ENCODE measurements around the gene SH3GL3.

The SH3GL3 gene

GRCh38 chr15:83631534-83631933 is 184.4 kb downstream of the SH3GL3 start:
- no peak for DNase-seq

GRCh38 chr15:83643201-83643600 is 196.1 kb downstream of the SH3GL3 start:
- DNase-seq = no peak

- no peak for DNase-seq
Observed at GRCh38 chr15:83644439-83644838, 197.3 kb downstream of the SH3GL3 start.

GRCh38 chr15:83650831-83651230 is 203.7 kb downstream of the SH3GL3 start:
- DNase-seq = no peak

- DNase-seq = no peak
Observed at GRCh38 chr15:83651541-83651940, 204.4 kb downstream of the SH3GL3 start.

GRCh38 chr15:83652626-83653204 is 205.6 kb downstream of the SH3GL3 start:
- DNase-seq = no peak

GRCh38 chr15:83653288-83653638 is 206.1 kb downstream of the SH3GL3 start:
- no peak for DNase-seq

- no peak for DNase-seq
Observed at GRCh38 chr15:83653639-83654378, 206.7 kb downstream of the SH3GL3 start, which contains the start of gene ADAMTSL3. TSS of gene ADAMTSL3 (plus strand) at chr15:83654123. CDS start at chr15:83655762, 1,639 bp downstream.

- DNase-seq = no peak
Observed at GRCh38 chr15:83654379-83655236, 207.5 kb downstream of the SH3GL3 start.

- no peak for DNase-seq
Observed at GRCh38 chr15:83655237-83655616, 208.1 kb downstream of the SH3GL3 start.

- no peak for DNase-seq
Observed at GRCh38 chr15:83656192-83656591, 209.1 kb downstream of the SH3GL3 start.

- DNase-seq = no peak
Observed at GRCh38 chr15:83656943-83657528, 209.9 kb downstream of the SH3GL3 start.

- DNase-seq = no peak
Observed at GRCh38 chr15:83657549-83657948, 210.4 kb downstream of the SH3GL3 start.

GRCh38 chr15:83658430-83659416 is 211.6 kb downstream of the SH3GL3 start:
- no peak for DNase-seq

GRCh38 chr15:83659417-83659812 is 212.3 kb downstream of the SH3GL3 start:
- DNase-seq = no peak

- DNase-seq = no peak
Observed at GRCh38 chr15:83665480-83665879, 218.3 kb downstream of the SH3GL3 start.

Data from COR-L47 (cell line).